Umbilical cord (tissue), 2 donors: ENCODE measurements around the gene ITPR2. TPM values are rescaled to one million over a fixed set of nuclear protein-coding genes. Genes with fewer than 3 reads are reported as not detected.
A peak's percentile ranks its signal among the peaks of the same experiment; 100 is the strongest.
"Not testable (repeated sequence)": the region's sequence is repeated elsewhere in the genome, so short reads cannot be mapped to it uniquely, and the experiment has no call there.

ENCODE experiments used
- DNase-seq: peaks from one replicate; pipeline ENCODE4 v3.0.0-alpha.2; 2015; ENCODE audit warnings: low spot score
- total RNA-seq: library from RNA; depleted of rRNA; stranded (reverse); fragments of >200 nt; gene quantifications from one replicate; pipeline ENCODE4 v1.2.3, GENCODE V29; 2014; ENCODE audit warnings: low replicate concordance; ENCODE audit not compliant: insufficient read depth

ITPR2 gene
- total RNA-seq, 1 donor from 2014 or later = 175 TPM

DNA sequence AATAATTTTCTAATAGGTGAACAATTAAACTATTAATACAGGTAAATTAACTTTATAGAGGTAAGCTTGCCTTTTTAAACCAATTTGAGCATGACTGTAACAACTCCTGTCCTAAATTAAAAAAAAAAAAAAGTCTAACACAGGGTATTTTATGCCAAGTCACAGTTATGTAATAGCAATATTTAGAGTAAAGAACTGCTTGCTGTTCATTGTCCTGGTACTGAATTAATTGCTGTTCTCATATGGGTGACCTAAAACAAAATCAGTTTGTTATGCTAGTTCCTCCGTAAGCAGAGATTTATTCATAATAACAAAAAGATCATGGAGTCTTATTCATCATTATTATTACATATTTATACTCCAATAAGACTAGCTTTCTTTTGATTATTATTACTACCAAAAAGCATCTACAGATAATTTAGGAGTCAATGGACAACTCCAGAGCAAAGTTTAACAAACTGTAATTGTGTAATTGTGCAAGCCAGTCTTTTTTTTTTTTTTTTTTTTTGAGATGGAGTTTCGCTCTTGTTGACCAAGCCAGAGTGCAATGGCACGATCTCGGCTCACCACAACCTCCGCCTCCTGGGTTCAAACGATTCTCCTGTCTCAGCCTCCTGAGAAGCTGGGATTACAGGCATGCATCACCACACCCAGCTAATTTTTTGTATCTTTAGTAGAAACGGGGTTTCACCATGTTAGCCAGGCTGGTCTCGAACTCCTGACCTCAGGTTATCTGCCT lies 98.3 kb downstream of the ITPR2 start:
- no peak for DNase-seq

GRCh38 chr12:26732005-26732908 lies 100.7 kb downstream of the ITPR2 start:
- DNase-seq = peak; percentile 18

DNA sequence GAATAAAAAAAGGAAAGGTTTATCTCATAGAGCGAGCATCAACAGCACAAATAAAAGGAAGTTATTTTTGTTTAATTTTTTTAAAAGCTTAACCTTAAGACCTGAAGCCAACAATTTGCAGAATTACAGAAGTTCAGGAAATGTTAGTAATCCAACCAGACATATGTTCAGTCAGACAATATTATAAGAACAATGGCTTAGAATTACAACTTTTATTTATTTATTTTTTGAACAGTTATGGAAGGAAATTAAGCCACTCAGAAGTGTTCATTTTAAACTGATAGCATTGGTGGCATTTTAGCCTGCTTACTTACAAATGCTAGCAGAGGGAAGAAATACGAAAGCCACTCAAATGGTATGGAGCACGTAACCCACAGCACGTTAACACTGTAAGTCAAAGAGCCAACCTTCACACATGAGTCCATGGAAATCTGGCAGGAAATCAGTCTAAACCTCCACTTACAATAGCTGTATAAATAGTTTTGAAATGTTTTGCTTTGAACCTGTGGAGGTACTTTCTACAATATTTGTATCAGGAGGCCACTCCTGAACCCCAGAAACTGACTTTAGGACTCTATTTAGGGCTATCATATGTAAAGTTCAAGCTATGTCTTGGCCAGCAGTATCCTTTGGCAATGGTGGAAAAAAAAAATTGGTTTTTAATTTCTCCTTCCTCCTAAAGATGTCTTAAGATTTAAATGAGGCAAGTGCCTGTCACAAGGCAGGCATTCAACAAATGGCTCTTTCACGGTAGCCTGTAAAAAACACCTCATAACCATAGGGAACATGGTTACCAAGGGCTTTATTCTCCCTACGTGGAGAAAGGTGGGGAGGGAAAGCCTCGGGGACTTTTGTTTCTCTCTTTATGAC lies 102.3 kb downstream of the ITPR2 start:
- peak; percentile 29 for DNase-seq

DNA sequence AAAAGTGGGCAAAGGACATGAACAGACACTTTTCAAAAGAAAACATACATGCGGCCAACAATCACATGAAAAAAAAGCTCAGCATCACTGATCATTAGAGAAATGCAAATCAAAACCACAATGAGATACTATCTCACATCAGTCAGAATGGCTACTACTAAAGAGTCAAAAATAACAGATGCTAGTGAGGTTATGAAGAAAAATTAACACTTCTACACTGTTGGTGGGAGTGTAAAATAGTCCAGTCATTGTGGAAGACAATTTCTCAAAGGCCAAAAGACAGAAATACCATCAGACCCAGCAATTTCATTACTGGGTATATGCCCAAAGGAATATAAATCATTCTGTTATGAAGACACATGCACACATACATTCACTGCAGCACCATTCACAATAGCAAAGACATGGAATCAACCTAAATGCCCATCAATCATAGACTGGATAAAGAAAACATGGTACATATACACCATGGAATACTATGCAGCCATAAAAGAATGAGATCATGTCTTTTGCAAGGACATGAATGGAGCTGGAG lies 103.8 kb downstream of the ITPR2 start:
- DNase-seq = not testable (repeated sequence)

GRCh38 chr12:26728205-26729050 lies 104.6 kb downstream of the ITPR2 start:
- DNase-seq = no peak

GRCh38 chr12:26727482-26728204 lies 105.4 kb downstream of the ITPR2 start:
- no peak for DNase-seq

- no peak for DNase-seq
These were observed 106.0 kb downstream of the ITPR2 start for GRCh38 chr12:26726956-26727355.

DNA sequence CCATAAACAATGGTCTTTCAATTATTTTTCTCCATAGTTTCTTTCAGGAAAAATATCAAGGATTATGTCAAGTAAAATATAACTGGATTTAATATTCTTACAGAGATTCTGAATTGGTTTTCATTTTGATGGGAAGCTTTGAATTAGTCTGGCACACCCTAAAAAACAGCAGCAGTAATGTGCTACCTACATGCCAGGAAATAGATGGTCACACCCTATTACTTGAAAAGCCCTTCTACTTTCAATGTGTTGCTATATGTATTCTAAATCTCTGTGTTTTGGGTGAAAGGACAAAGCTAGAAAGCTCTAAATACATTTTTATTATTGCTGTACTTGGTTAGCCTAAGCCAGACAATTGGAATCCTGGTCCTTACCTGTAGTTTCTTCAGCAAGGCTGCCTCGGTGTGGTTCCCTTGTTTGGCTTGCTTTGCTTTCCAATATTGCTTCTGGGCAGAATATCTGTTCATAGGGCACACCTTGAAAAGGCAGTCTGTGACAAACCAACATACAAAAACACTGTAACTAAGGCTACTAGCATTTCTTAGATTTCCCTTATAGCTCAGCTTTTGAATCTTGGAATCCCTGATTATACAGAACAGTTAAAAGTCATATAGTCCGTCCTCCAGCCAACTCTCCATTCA lies 107.6 kb downstream of the ITPR2 start:
- DNase-seq = no peak

GRCh38 chr12:26724309-26724702 lies 108.7 kb downstream of the ITPR2 start:
- no peak for DNase-seq

DNA sequence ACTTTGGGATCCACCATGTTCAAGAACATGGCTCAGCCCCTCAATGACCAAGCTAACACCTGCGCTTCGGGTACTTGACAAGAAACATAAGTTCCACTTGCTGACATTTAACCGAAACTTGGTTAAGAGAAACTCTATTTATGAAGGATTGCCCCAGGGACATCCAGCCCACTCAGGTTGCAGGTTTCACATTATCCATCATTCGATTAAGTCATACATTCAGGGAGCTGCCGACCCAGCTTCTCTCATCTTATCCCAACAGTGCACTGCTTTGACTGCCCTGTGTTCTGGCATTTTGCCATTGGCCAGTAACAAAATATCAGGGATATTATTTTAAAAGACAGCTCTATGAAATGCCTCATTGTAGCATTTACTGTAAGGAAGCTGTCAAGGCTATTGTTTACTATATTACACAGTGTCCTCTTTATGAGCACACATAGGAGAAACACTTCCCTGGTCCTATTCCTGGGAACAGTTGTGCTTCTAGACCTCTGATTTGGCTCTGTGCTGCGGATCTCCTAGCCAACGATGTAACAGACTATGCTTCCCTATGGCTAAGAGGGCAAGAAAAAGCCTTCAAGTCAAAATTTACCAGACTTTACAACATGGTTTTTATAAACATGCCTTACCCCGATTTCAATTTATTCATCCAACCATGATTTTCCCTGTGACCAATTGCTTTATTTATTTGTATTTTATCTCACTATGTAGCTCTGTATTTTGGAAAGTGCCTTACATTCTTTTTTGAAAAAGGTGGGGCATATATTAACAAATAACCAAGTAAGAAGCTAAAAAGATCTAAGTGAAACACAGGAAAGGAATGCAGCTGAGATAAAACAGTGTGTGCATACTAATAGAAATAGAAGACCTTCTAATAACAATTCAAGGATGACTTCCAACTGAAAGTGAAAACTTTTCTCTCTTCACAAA lies 109.3 kb downstream of the ITPR2 start:
- DNase-seq = peak; percentile 58

GRCh38 chr12:26721800-26722199 lies 111.2 kb downstream of the ITPR2 start:
- DNase-seq = no peak

- no peak for DNase-seq
These were observed 113.1 kb downstream of the ITPR2 start for GRCh38 chr12:26719852-26720251.

DNA sequence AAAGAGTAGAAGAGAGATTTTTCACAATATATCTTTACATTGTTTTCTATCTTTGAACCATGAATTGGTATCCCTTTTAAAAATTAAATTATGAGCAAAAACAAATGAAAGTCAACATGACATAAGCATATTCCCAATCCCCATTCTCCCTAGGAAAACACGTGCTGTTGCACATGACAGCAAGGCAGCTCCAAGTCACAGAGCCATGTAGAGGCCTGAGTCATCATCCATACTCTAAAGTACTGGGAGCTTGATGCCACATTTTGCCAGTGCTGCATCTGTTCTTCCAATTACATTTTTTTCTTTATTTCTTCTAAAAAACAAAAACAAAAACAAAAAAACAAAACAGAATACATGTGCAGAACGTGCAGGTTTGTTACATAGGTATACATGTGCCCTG lies 115.2 kb downstream of the ITPR2 start:
- no peak for DNase-seq

GRCh38 chr12:26715232-26715631 lies 117.8 kb downstream of the ITPR2 start:
- no peak for DNase-seq

DNA sequence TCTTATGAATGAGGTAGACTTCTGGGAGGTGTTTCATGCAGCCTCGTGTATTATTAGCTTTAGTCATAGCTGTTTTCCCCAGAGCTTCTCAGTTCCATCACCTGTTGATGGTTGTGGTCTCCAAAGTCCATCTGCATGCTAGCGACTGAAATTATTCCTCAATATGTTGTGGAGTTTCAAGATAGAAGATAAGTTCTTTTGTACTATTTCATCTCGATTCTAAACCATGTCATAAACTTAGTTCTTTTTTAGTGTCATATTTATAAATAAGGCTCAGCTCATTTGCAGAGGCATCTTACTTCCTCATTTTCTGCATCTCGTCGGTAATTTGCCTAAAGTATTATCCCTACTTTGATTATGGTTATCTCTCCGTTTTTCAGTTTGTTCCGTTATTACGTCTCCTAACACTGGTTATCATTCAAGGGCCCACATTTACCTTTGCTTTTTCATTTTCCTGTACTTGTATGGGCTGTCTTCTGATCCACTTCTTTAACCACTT lies 119.1 kb downstream of the ITPR2 start:
- no peak for DNase-seq

- DNase-seq = no peak
These were observed 120.1 kb downstream of the ITPR2 start for GRCh38 chr12:26712892-26713291.

GRCh38 chr12:26711569-26711968 lies 121.4 kb downstream of the ITPR2 start:
- DNase-seq = no peak

- no peak for DNase-seq
These were observed 121.9 kb downstream of the ITPR2 start for GRCh38 chr12:26711072-26711471.
